Activated naive CD8-positive, alpha-beta T cell (primary cell): ENCODE data around the gene MCF2L2.
"Not testable (repeated sequence)": the region's sequence is repeated elsewhere in the genome, so short reads cannot be mapped to it uniquely, and the experiment has no call there.

Experiments
- H3K27ac Mint-ChIP-seq: one replicate; pipeline ENCODE4 v1.8.0; 2021; ENCODE audit warnings: mixed read lengths
- H3K27me3 Mint-ChIP-seq: one replicate; pipeline ENCODE4 v1.8.0; 2021; ENCODE audit warnings: mixed read lengths
- H3K36me3 Mint-ChIP-seq: one replicate; pipeline ENCODE4 v1.8.0; 2021; ENCODE audit warnings: mixed read lengths
- H3K4me1 Mint-ChIP-seq: one replicate; pipeline ENCODE4 v1.8.0; 2021; ENCODE audit warnings: low read depth, mixed read lengths
- H3K4me3 Mint-ChIP-seq: one replicate; pipeline ENCODE4 v1.8.0; 2021; ENCODE audit warnings: mild to moderate bottlenecking, mixed read lengths
- H3K9me3 Mint-ChIP-seq: one replicate; pipeline ENCODE4 v1.8.0; 2021; ENCODE audit warnings: low read depth, mixed read lengths

The MCF2L2 gene

DNA sequence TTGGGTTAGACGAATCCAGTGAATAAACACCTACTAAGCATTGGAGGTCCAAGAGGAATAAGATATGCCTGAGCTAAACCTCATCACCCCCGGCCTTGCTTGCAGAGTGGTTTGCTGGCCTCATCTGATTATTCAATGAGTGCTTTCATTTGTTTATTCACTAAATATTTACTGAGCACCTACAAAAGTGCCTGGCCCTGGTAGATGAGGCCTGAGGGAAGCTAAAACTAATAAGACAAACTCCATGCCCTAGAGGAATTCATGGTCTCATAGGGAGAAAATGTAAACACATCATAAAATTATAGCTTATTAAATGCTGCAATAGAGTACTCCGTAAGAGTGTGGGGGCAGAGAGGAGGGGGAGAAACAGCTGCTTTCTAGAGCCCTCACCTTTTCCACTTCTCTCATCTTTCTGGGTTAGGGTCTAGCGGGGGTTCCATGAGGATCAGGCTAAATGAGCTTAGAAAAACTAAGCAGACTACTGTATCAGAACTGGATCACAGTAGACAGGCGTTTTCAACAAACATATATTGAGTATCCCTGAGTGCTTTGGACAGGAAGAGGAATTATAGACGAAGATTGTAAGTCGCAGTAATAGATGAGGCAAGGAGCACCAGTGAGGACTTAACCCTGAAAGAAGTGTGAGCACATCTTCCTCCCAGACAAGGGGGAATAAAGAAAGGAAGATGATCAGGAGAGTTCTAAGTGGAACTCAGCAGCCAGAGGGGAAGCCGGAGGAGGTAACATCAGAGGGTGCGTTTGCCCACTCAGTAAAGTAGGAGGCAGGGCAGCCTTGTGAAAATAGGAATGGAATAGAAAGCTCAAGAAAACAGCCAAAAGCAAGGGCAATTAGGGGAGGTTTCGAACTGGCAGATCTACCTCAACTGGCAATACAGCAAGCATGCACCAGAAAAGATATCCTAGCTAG lies 234.4 kb downstream of the MCF2L2 start:
- H3K36me3 Mint-ChIP-seq: peaks cover 5% of the 10 kb centered on the region
- H3K4me3 Mint-ChIP-seq: no peak overlapping the region
- H3K9me3 Mint-ChIP-seq: no peaks in the 10 kb centered on the region
- H3K4me1 Mint-ChIP-seq: peaks cover 3% of the 10 kb centered on the region
- H3K27me3 Mint-ChIP-seq: no peaks in the 10 kb centered on the region
- H3K27ac Mint-ChIP-seq: no peak overlapping the region

DNA sequence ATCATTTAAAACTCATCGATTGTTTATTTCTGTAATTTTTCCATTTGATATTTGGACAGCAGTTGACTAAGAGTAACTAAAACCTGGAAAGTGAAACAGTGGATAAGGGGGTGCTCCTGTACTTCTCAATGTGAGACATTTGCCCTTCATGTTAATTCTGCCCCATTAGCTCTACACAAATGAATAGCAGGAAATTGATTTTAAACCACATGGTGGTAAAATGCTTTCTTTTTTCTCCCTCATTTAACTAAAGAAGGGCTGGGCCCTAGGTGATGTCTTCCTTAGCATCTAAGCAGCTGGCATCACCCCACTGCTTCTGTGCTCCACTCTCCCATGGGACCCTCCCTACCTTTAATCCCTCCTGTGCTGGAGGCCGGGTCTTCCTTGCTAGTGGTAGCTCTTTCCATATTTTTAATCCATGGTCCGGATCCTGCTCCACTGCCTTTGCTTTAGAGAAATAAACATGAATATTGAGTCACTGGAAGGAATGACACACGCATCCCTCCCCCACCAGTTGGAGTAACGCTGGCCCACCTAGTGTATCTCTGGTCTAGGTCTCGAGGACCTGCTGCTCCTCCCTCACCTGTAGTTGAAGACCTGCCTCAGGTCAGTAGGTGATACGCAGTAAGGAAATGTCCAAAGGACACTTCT lies 235.6 kb downstream of the MCF2L2 start:
- Mint-ChIP-seq H3K4me1 (peaks cover 3% of the 10 kb centered on the region), H3K4me3 (no peak overlapping the region), H3K27me3 (no peaks in the 10 kb centered on the region), H3K27ac (no peak overlapping the region), H3K9me3 (no peaks in the 10 kb centered on the region), H3K36me3 (peaks cover 5% of the 10 kb centered on the region)

DNA sequence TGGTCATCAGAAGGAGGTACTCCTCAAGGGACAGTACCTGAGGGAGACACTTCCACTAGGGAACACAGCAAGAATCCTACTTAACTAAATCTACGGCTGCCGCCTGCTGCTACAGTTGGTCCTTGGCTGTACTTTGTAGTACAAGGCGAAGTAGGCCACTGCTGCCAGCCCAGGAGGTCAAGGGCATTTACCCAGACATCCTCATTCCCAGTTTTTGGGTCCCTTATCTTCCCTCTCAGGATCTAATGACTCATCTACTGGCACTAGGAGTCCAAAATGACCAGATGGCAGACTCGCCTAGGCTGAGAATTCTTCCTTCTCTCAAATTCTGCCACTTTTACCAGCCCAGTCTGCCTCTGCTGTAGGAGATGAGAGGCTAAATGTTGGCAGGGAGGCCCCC lies 238.8 kb downstream of the MCF2L2 start:
- Mint-ChIP-seq H3K27me3 (no peaks in the 10 kb centered on the region), H3K9me3 (no peaks in the 10 kb centered on the region), H3K36me3 (peaks cover 5% of the 10 kb centered on the region), H3K27ac (peak overlapping the region; percentile 30), H3K4me1 (peaks cover 15% of the 10 kb centered on the region), H3K4me3 (no peak overlapping the region)

GRCh38 chr3:183188895-183189462 lies 239.4 kb downstream of the MCF2L2 start:
- H3K27ac Mint-ChIP-seq: no peak overlapping the region
- H3K4me3 Mint-ChIP-seq: no peak overlapping the region
- no peaks in the 10 kb centered on the region for H3K27me3 Mint-ChIP-seq
- H3K9me3 Mint-ChIP-seq: no peaks in the 10 kb centered on the region
- peaks cover 15% of the 10 kb centered on the region for H3K4me1 Mint-ChIP-seq
- H3K36me3 Mint-ChIP-seq: peaks cover 5% of the 10 kb centered on the region

- Mint-ChIP-seq H3K27ac (peak overlapping the region; percentile 92), H3K4me1 (peaks cover 12% of the 10 kb centered on the region), H3K27me3 (no peaks in the 10 kb centered on the region), H3K36me3 (no peaks in the 10 kb centered on the region), H3K9me3 (no peaks in the 10 kb centered on the region), H3K4me3 (peak overlapping the region; percentile 45)
Observed at GRCh38 chr3:183185696-183186095, 242.7 kb downstream of the MCF2L2 start.

DNA sequence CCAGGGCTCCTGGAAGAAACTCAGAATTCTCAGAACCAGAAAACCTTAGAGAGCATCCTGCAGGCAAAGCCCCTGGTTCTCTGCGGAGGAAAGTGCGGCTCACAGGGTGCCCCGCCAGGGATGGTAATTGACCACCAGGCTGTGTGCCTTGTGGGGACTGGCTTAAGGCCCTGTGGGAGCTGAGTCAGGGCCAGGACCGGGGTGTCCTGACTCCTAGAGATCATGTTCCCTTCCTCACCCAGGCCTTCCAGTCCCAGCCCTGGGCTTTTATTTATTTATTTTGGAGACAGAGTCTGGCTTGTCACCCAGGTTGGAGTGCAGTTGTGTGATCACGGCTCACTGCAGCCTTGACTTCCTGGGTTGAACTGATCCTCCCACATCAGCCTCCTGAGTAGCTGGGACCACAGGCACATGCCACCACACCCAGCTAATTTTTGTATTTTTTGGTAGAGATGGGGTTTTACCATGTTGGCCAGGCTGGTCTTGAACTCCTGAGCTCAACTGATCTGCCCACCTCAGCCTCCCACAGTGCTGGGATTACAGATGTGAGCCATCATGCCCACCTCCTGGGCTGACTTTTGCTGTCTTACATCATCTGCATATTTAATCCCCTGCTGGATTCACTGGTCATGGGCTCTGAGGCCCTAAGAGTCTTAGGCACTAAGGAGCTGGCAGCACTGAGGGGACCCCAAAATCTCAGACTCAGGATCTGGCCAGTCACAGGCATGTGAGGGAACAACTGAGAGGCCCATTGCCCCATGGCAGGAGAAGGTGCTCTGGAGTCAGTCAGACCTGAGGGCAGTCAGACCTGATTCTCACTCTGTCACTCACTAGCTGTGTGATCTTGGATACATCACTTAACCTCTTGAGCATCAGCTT lies 245.4 kb downstream of the MCF2L2 start:
- no peaks in the 10 kb centered on the region for H3K9me3 Mint-ChIP-seq
- no peak overlapping the region for H3K4me3 Mint-ChIP-seq
- peaks cover 20% of the 10 kb centered on the region for H3K4me1 Mint-ChIP-seq
- H3K36me3 Mint-ChIP-seq: no peaks in the 10 kb centered on the region
- H3K27me3 Mint-ChIP-seq: peaks cover 4% of the 10 kb centered on the region
- H3K27ac Mint-ChIP-seq: no peak overlapping the region

- no peak overlapping the region for H3K4me3 Mint-ChIP-seq
- peaks cover 4% of the 10 kb centered on the region for H3K27me3 Mint-ChIP-seq
- H3K4me1 Mint-ChIP-seq: peaks cover 20% of the 10 kb centered on the region
Observed at GRCh38 chr3:183182073-183182472, 246.3 kb downstream of the MCF2L2 start.

GRCh38 chr3:183181606-183182005 lies 246.8 kb downstream of the MCF2L2 start:
- Mint-ChIP-seq H3K36me3 (no peaks in the 10 kb centered on the region), H3K9me3 (no peaks in the 10 kb centered on the region), H3K27me3 (peaks cover 6% of the 10 kb centered on the region), H3K4me3 (no peak overlapping the region), H3K27ac (no peak overlapping the region), H3K4me1 (peaks cover 20% of the 10 kb centered on the region)

More at GRCh38 chr3:183182073-183182472, 246.3 kb downstream of the MCF2L2 start:
- H3K9me3 Mint-ChIP-seq: no peaks in the 10 kb centered on the region
- no peak overlapping the region for H3K27ac Mint-ChIP-seq
- no peaks in the 10 kb centered on the region for H3K36me3 Mint-ChIP-seq

- Mint-ChIP-seq H3K4me3 (no peak overlapping the region), H3K27me3 (peaks cover 13% of the 10 kb centered on the region), H3K9me3 (no peaks in the 10 kb centered on the region), H3K27ac (no peak overlapping the region), H3K36me3 (no peaks in the 10 kb centered on the region), H3K4me1 (peaks cover 18% of the 10 kb centered on the region)
Observed at GRCh38 chr3:183180784-183181295, 247.6 kb downstream of the MCF2L2 start.

GRCh38 chr3:183180110-183180783 lies 248.2 kb downstream of the MCF2L2 start:
- Mint-ChIP-seq H3K4me1 (peaks cover 12% of the 10 kb centered on the region), H3K36me3 (no peaks in the 10 kb centered on the region), H3K27me3 (peaks cover 15% of the 10 kb centered on the region), H3K9me3 (no peaks in the 10 kb centered on the region), H3K27ac (no peak overlapping the region), H3K4me3 (peak overlapping the region; percentile 39)

GRCh38 chr3:183179550-183179908 lies 248.9 kb downstream of the MCF2L2 start:
- Mint-ChIP-seq H3K27me3 (peaks cover 17% of the 10 kb centered on the region), H3K4me3 (peak overlapping the region; percentile 79)
- H3K9me3 Mint-ChIP-seq, H3K27ac Mint-ChIP-seq, H3K36me3 Mint-ChIP-seq, H3K4me1 Mint-ChIP-seq: not testable (repeated sequence)

DNA sequence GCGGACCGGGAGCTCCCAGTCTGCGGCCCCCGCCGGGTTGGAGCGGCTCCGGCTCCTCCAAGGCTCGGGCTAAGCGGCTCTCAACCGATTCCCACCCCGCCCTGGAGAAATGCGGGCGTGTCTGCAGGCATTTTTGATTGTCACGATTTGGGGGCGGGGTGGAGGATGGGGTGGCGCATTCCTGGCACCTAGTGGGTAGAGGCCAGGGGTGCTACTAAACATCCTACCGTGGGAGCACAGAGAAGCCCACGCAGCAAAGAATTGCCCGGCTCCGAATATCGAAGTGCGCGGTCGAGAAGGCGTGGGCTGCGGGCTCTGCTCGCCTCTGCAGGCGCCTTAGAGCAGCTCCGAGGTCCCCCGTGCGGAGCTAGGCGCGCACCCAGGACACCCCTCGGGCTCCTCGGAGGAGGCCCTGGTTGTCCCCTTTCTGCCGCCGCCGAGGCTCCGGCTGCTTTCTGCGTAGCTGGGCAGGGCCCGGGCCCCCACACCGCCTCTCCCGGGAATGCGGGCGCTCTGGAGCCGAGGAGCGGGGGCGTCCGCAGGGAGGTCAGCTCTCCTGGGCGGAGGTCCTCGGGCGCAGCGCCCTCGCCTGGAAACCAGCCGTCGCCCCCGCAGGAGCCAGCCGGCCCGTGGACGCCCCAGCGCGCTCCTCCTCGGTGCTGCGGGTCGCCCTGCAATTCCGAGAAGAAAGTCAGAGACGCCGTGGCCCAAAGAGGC lies 249.4 kb downstream of the MCF2L2 start:
- Mint-ChIP-seq H3K36me3 (no peaks in the 10 kb centered on the region), H3K4me3 (peak overlapping the region; percentile 77), H3K4me1 (peaks cover 8% of the 10 kb centered on the region), H3K9me3 (no peaks in the 10 kb centered on the region), H3K27me3 (peaks cover 17% of the 10 kb centered on the region), H3K27ac (no peak overlapping the region)

DNA sequence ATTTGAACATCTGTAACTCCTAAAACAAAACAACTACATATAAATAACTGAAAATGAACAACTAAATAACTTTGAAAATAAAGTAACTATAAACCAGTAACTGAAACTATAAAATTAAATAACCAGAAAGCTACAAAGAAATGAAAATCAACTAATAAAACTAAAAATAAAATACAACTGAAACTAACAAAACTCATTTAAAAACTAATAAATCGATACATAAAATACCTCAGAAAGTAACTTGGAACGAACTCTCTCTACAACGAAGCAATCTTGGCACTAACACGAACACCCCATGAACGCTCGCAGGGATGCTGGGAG lies 249.9 kb downstream of the MCF2L2 start:
- Mint-ChIP-seq H3K36me3 (no peaks in the 10 kb centered on the region), H3K9me3 (no peaks in the 10 kb centered on the region), H3K4me3 (peak overlapping the region; percentile 77), H3K4me1 (peaks cover 8% of the 10 kb centered on the region), H3K27ac (no peak overlapping the region), H3K27me3 (peaks cover 17% of the 10 kb centered on the region)
